Activated naive CD8-positive, alpha-beta T cell treated with anti-CD3 and anti-CD28 coated beads for 36 hours (primary cell): Measurements from ENCODE around the gene HBA2. TPM values are rescaled to one million over a fixed set of nuclear protein-coding genes. Genes with fewer than 3 reads are reported as not detected.
A peak's percentile ranks its signal among the peaks of the same experiment; 100 is the strongest.
"Not testable (repeated sequence)": the region's sequence is repeated elsewhere in the genome, so short reads cannot be mapped to it uniquely, and the experiment has no call there.

Experiments
- DNase-seq: peaks from one replicate; pipeline ENCODE4 v3.0.0; 2021
- H3K27ac Mint-ChIP-seq: one replicate; pipeline ENCODE4 v1.8.0; 2022; ENCODE audit warnings: mild to moderate bottlenecking, moderate library complexity, mixed read lengths
- H3K27me3 Mint-ChIP-seq: one replicate; pipeline ENCODE4 v1.8.0; 2022; ENCODE audit warnings: mild to moderate bottlenecking, mixed read lengths
- H3K36me3 Mint-ChIP-seq: one replicate; pipeline ENCODE4 v1.8.0; 2021; ENCODE audit warnings: mild to moderate bottlenecking, mixed read lengths
- H3K4me1 Mint-ChIP-seq: one replicate; pipeline ENCODE4 v1.8.0; 2021; ENCODE audit warnings: mixed read lengths
- H3K4me3 Mint-ChIP-seq: one replicate; pipeline ENCODE4 v1.8.0; 2022; ENCODE audit warnings: mild to moderate bottlenecking, moderate library complexity, mixed read lengths
- H3K9me3 Mint-ChIP-seq: one replicate; pipeline ENCODE4 v1.8.0; 2022; ENCODE audit warnings: mixed read lengths
- total RNA-seq, 2 experiments: library from RNA; stranded (reverse); gene quantifications; one replicate each; pipeline ENCODE4 v1.2.3, GENCODE V29; 2021

Gene HBA2
- total RNA-seq: not detected

GRCh38 chr16:172374-172941 is at the start of gene HBA2:
Gene HBA2 (plus strand): TSS chr16:172876. CDS start chr16:172913, 37 bp downstream.
- not testable (repeated sequence) for DNase-seq, H3K27ac Mint-ChIP-seq, H3K9me3 Mint-ChIP-seq, H3K36me3 Mint-ChIP-seq, H3K4me3 Mint-ChIP-seq
- Mint-ChIP-seq H3K4me1 (peaks cover 11% of the 10 kb centered on the region), H3K27me3 (peaks cover 72% of the 10 kb centered on the region)

- not testable (repeated sequence) for DNase-seq
These were observed 48.9 kb upstream of the HBA2 start for GRCh38 chr16:123558-124350.

DNA sequence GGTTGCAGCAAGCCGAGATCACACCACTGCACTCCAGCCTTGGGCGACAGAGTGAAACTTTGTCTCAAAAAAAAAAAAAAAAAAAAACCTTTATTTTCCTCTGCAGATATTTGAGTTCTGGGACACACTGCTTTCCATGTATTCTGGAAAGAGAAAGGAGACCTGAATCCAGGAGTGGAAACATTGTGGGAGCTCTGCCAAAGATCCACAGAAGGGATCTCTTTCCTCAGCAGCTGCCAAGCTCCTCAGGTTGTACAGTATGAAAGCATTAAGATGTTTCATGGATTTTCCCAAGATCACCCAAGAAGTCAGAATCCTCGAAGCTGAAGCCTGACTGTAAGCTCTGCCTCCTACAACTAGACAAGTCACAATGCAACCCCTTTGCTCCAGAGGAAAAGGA is 47.7 kb upstream of the HBA2 start:
- Mint-ChIP-seq H3K4me1 (peaks cover 10% of the 10 kb centered on the region), H3K9me3 (no peaks in the 10 kb centered on the region), H3K27me3 (no peaks in the 10 kb centered on the region), H3K4me3 (no peak overlapping the region), H3K36me3 (peaks cover 4% of the 10 kb centered on the region), H3K27ac (no peak overlapping the region)
- DNase-seq: no peak

More at GRCh38 chr16:123558-124350, 48.9 kb upstream of the HBA2 start:
- H3K4me3 Mint-ChIP-seq, H3K27ac Mint-ChIP-seq, H3K36me3 Mint-ChIP-seq, H3K4me1 Mint-ChIP-seq, H3K9me3 Mint-ChIP-seq, H3K27me3 Mint-ChIP-seq: not testable (repeated sequence)

- no peaks in the 10 kb centered on the region for H3K9me3 Mint-ChIP-seq
- no peak overlapping the region for H3K27ac Mint-ChIP-seq
- peaks cover 4% of the 10 kb centered on the region for H3K36me3 Mint-ChIP-seq
- H3K4me3 Mint-ChIP-seq: no peak overlapping the region
- no peak for DNase-seq
- peaks cover 23% of the 10 kb centered on the region for H3K4me1 Mint-ChIP-seq
- H3K27me3 Mint-ChIP-seq: no peaks in the 10 kb centered on the region
These were observed 43.6 kb upstream of the HBA2 start for GRCh38 chr16:129075-129474.

GRCh38 chr16:130533-131173 is 42.0 kb upstream of the HBA2 start:
- H3K9me3 Mint-ChIP-seq: no peaks in the 10 kb centered on the region
- H3K4me3 Mint-ChIP-seq: no peak overlapping the region
- H3K27me3 Mint-ChIP-seq: no peaks in the 10 kb centered on the region
- DNase-seq: no peak
- no peak overlapping the region for H3K27ac Mint-ChIP-seq
- H3K4me1 Mint-ChIP-seq: peaks cover 28% of the 10 kb centered on the region
- peaks cover 10% of the 10 kb centered on the region for H3K36me3 Mint-ChIP-seq

GRCh38 chr16:132120-132519 is 40.6 kb upstream of the HBA2 start:
- no peak overlapping the region for H3K4me3 Mint-ChIP-seq
- H3K9me3 Mint-ChIP-seq: no peaks in the 10 kb centered on the region
- H3K27me3 Mint-ChIP-seq: no peaks in the 10 kb centered on the region
- H3K4me1 Mint-ChIP-seq: peaks cover 34% of the 10 kb centered on the region
- H3K27ac Mint-ChIP-seq: no peak overlapping the region
- peaks cover 14% of the 10 kb centered on the region for H3K36me3 Mint-ChIP-seq
- no peak for DNase-seq

DNA sequence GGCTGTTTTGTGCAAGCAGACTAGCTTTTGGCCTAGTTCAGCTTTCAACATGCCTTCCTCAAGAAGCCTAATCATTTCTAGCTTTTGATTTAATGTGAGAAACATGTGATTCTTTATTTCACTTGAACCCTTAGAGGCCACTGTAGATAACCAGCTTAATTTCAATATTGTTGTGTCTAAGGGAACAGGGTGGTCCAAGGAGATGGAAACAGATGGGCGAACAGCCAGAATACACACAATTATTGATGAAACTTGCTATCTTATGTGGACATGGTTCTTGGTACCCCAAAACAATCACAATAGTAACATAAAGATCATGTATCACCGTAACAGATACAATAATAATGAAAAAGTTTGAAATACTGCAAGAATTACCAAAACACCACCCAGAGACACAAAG is 39.0 kb upstream of the HBA2 start:
- peaks cover 15% of the 10 kb centered on the region for H3K36me3 Mint-ChIP-seq
- no peaks in the 10 kb centered on the region for H3K9me3 Mint-ChIP-seq
- no peak overlapping the region for H3K4me3 Mint-ChIP-seq
- no peak for DNase-seq
- peaks cover 34% of the 10 kb centered on the region for H3K4me1 Mint-ChIP-seq
- no peaks in the 10 kb centered on the region for H3K27me3 Mint-ChIP-seq
- no peak overlapping the region for H3K27ac Mint-ChIP-seq

DNA sequence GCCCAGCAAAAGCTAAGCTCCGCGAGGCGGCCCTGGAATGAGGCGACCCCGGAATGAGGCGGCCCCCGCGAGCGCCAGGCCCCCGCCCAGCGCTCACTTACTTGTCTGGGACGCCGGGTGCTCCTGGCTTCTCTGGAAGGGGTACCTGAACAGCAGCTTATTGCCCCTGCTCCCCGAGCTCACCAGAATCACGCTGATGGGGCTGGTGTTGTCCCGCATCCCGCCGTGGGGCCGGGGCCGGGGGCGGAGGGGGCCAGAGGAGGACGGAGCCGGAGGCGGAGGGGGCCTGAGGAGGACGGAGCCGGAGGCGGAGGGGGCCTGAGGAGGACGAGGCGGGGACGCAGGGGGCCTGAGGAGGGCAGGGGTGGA is 34.6 kb upstream of the HBA2 start:
- Mint-ChIP-seq H3K4me1 (peaks cover 16% of the 10 kb centered on the region), H3K36me3 (peaks cover 12% of the 10 kb centered on the region), H3K4me3 (peak overlapping the region; percentile 84), H3K27me3 (no peaks in the 10 kb centered on the region), H3K27ac (peak overlapping the region; percentile 83), H3K9me3 (no peaks in the 10 kb centered on the region)
- peak; percentile 34 for DNase-seq

DNA sequence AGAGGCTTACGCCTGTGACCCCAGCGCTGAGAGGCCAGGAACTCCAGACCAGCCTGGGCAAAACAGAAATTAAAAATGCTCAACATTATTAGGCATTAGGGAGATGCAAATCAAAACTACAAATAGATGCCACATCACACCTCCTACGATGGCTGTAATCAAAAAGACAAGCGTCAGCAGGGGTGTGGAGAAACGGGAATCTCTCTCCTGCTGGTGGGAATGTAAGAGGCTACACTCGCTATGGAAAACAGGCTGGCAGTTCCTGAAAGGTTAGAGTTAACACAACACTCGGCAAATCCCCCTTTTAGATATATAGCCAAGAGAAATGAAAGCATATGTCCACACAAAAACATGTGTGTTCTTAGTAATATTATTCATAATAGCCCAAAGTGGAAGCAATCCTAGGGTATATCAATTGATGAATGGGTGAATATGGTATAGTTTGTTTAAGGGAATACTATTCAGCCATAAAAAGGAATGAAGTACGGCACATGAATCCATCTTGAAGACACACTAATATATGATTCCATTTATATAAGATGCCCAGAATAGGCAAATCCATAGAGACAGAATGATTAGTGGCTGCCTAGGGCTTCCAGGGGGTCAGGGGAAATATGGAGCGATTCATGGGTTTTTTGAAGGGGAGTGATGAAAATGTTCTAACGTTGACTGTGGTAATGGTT is 32.4 kb upstream of the HBA2 start:
- Mint-ChIP-seq H3K4me3 (no peak overlapping the region), H3K27ac (no peak overlapping the region), H3K9me3 (no peaks in the 10 kb centered on the region), H3K4me1 (peaks cover 6% of the 10 kb centered on the region), H3K27me3 (no peaks in the 10 kb centered on the region), H3K36me3 (peaks cover 5% of the 10 kb centered on the region)
- DNase-seq: no peak

DNA sequence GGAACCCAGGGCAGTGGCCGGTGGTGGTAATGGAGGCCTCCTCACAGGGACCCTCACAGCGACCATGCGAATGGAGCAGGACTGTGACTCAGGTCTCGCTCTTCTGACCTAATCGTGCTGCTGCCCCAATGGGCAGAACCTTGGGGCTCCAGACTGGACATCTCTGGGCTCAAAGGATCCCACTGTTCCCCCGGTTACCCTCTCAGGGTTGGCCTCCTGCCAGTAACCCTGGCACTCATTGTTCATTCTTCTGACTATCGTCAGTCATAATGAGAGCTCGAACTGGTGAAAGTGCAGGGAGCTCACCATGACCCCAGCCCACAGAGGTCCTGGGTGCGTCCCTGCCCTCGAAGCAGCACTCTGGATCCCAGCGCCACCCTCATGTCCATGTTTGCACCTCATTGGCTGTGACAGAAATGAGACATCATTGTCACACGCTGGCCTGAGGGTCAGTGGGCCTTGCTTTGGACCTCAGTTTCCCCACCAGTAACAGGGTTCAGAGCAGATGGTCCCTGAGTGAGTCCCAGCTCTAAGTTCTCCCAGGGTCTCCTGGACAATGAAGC is 30.2 kb upstream of the HBA2 start:
- H3K27me3 Mint-ChIP-seq: peaks cover 4% of the 10 kb centered on the region
- H3K36me3 Mint-ChIP-seq: peaks cover 2% of the 10 kb centered on the region
- H3K9me3 Mint-ChIP-seq: no peaks in the 10 kb centered on the region
- no peaks in the 10 kb centered on the region for H3K4me1 Mint-ChIP-seq
- no peak overlapping the region for H3K4me3 Mint-ChIP-seq
- H3K27ac Mint-ChIP-seq: no peak overlapping the region
- no peak for DNase-seq

DNA sequence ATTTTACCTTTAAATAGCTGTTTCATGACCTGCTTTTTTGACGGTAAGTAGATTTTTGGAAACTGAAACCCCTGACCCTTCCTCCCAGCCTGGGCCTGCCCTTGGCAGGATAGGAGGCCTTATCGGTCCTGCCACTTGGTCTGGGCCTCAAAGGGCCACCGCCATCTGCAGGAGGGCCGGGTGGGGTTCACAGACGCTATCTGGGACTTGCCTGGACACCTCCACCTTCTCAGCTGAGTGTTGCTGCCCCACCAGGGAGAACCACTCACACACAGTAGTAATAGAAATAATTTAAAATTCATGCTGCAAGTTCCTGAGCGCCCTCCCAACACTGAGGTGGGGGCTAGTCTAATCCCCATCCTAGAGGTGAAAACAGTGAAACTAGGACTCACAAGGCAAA is 29.6 kb upstream of the HBA2 start:
- no peak overlapping the region for H3K27ac Mint-ChIP-seq
- no peak for DNase-seq
- H3K9me3 Mint-ChIP-seq: no peaks in the 10 kb centered on the region
- no peaks in the 10 kb centered on the region for H3K4me1 Mint-ChIP-seq
- no peak overlapping the region for H3K4me3 Mint-ChIP-seq
- H3K36me3 Mint-ChIP-seq: no peaks in the 10 kb centered on the region
- peaks cover 4% of the 10 kb centered on the region for H3K27me3 Mint-ChIP-seq

DNA sequence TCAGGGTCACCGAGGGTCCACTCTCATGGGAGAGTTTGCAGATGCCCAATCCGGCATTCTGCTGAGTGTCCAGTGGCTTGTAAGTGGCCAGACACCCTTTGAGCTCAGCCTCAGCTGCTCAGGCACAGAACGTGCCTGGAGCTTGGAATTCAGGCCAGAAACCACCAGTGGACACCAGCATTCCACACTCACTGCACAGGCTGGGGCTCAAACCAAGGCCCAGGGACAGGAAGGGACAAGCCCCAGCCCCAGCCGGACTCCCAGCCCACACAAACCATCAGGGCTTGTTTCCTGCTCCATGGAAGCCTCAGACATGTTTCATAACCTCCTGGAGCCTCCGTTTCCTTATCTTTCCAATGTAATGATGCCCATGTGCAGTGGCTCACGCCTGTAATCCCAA is 29.2 kb upstream of the HBA2 start:
- H3K4me3 Mint-ChIP-seq: no peak overlapping the region
- peaks cover 4% of the 10 kb centered on the region for H3K27me3 Mint-ChIP-seq
- H3K4me1 Mint-ChIP-seq: no peaks in the 10 kb centered on the region
- H3K36me3 Mint-ChIP-seq: no peaks in the 10 kb centered on the region
- no peaks in the 10 kb centered on the region for H3K9me3 Mint-ChIP-seq
- H3K27ac Mint-ChIP-seq: no peak overlapping the region
- no peak for DNase-seq

DNA sequence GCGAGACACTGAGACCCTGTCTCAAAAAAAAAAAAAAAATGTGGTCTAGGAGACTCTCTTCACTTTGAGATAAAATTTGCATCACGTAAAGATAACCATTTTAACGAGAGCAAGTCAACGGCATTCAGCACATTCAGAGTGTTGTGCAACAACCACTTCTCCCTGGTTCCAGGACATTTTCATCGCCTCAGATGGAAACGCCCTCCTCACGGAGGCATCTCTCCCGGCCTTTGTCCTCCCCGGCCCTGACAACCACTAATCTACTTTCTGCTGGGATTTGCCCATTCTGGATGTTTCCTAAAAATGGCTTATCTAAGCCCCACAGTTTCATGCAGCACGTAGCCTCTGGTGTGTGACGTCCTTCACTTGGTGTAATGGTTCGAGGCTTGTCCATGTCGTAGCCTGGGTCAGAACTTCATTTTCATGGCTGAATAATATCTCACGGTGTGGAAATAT is 27.9 kb upstream of the HBA2 start:
- Mint-ChIP-seq H3K27ac (no peak overlapping the region), H3K9me3 (no peaks in the 10 kb centered on the region), H3K4me3 (no peak overlapping the region), H3K27me3 (peaks cover 10% of the 10 kb centered on the region), H3K36me3 (no peaks in the 10 kb centered on the region), H3K4me1 (no peaks in the 10 kb centered on the region)
- no peak for DNase-seq

DNA sequence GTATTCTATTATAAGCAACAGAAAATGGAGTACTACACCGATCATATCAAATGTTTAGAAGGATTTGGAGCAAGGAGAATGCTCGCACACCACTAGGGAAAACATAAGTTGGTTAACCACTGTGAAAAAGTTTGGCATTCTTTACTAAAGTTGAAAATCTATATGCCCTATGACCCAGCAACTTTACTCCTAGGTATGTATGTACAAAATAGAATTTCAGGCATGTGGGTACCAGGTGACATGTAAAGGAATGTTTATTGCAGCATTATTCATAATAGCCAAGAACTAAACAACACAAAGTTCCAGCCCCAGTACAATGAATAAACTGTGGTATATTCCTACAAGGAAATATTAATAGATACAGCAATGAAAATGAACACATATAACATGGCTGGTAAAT is 26.0 kb upstream of the HBA2 start:
- no peaks in the 10 kb centered on the region for H3K36me3 Mint-ChIP-seq
- H3K4me3 Mint-ChIP-seq: no peak overlapping the region
- H3K27me3 Mint-ChIP-seq: peaks cover 11% of the 10 kb centered on the region
- H3K27ac Mint-ChIP-seq: no peak overlapping the region
- no peaks in the 10 kb centered on the region for H3K9me3 Mint-ChIP-seq
- no peaks in the 10 kb centered on the region for H3K4me1 Mint-ChIP-seq
- no peak for DNase-seq
